NT2/D1 (cell line): ENCODE data around the gene SEC61A2.
"Not testable (repeated sequence)": the region's sequence is repeated elsewhere in the genome, so short reads cannot be mapped to it uniquely, and the experiment has no call there.

ENCODE experiments used
- DNase-seq: peaks from one replicate; pipeline ENCODE4 v3.0.0-alpha.2; 2011; ENCODE audit warnings: low read depth, low spot score
- H3K27me3 ChIP-seq: 2 replicates; pipeline ENCODE4 v1.6.0; 2011; ENCODE audit warnings: mild to moderate bottlenecking; ENCODE audit not compliant: insufficient read length, insufficient read depth
- H3K36me3 ChIP-seq: 2 replicates; pipeline ENCODE4 v1.6.1; 2011; ENCODE audit warnings: mild to moderate bottlenecking, low read length, mixed read lengths; ENCODE audit not compliant: insufficient read depth, insufficient read length
- H3K4me1 ChIP-seq: 2 replicates; pipeline ENCODE4 v1.5.1; 2011; ENCODE audit not compliant: insufficient read depth, insufficient read length
- H3K4me3 ChIP-seq: 2 replicates; pipeline ENCODE4 v1.5.1; 2011; ENCODE audit warnings: low read depth; ENCODE audit not compliant: insufficient read length
- H3K9ac ChIP-seq: 2 replicates; pipeline ENCODE4 v1.6.0; 2011; ENCODE audit warnings: low read depth; ENCODE audit not compliant: insufficient read length
- H3K9me3 ChIP-seq: 2 replicates; pipeline ENCODE4 v1.5.1; 2011; ENCODE audit warnings: mild to moderate bottlenecking, low read length; ENCODE audit not compliant: insufficient read depth
- SUZ12 ChIP-seq: IDR thresholded peaks from 2 replicates; pipeline ENCODE4 v1.6.1; 2011; ENCODE audit not compliant: insufficient read length, insufficient read depth; ENCODE audit errors: extremely low read depth
- YY1 ChIP-seq: IDR thresholded peaks from 2 replicates; pipeline ENCODE4 v1.6.1; 2011; ENCODE audit not compliant: insufficient read length, insufficient read depth
- ZNF274 ChIP-seq: IDR thresholded peaks from 2 replicates; pipeline ENCODE4 v1.6.1; 2011; ENCODE audit warnings: mild to moderate bottlenecking, low read depth, low read length

SEC61A2 gene

GRCh38 chr10:12129222-12130111 lies at the start of gene SEC61A2:
Gene SEC61A2 (plus strand): TSS chr10:12129677. CDS start chr10:12129788, 111 bp downstream.
- TF ChIP-seq SUZ12 (no peak), ZNF274 (no peak), YY1 (no peak)
- Histone ChIP-seq H3K4me3 (peak within 1 kb of the TSS; percentile 75), H3K4me1 (no peaks in the 10 kb centered on the region)

GRCh38 chr10:12081470-12081869 lies 48.0 kb upstream of the SEC61A2 start:
- H3K9ac ChIP-seq: no peak overlapping the region

More at GRCh38 chr10:12129222-12130111, at the start of gene SEC61A2:
- no peaks in the 10 kb centered on the region for H3K36me3 ChIP-seq
- no peaks in the 10 kb centered on the region for H3K27me3 ChIP-seq
- DNase-seq: peak; percentile 63
- H3K9me3 ChIP-seq: no peaks in the 10 kb centered on the region
- H3K9ac ChIP-seq: peak within 1 kb of the TSS; percentile 88

GRCh38 chr10:12081879-12082557 lies 47.5 kb upstream of the SEC61A2 start:
- Histone ChIP-seq H3K4me1 (no peaks in the 10 kb centered on the region), H3K27me3 (no peaks in the 10 kb centered on the region), H3K9me3 (no peaks in the 10 kb centered on the region), H3K4me3 (no peak overlapping the region), H3K36me3 (peaks cover 46% of the 10 kb centered on the region), H3K9ac (no peak overlapping the region)
- no peak for TF ChIP-seq ZNF274
- no peak for TF ChIP-seq SUZ12
- TF ChIP-seq YY1: no peak
- DNase-seq: no peak

More at GRCh38 chr10:12081470-12081869, 48.0 kb upstream of the SEC61A2 start:
- peaks cover 40% of the 10 kb centered on the region for H3K36me3 ChIP-seq
- H3K9me3 ChIP-seq: no peaks in the 10 kb centered on the region
- no peak overlapping the region for H3K4me3 ChIP-seq
- DNase-seq: no peak
- H3K4me1 ChIP-seq: no peaks in the 10 kb centered on the region
- no peak for TF ChIP-seq ZNF274
- TF ChIP-seq SUZ12: no peak
- no peak for TF ChIP-seq YY1
- H3K27me3 ChIP-seq: no peaks in the 10 kb centered on the region

- TF ChIP-seq SUZ12 (no peak), ZNF274 (no peak), YY1 (no peak)
- Histone ChIP-seq H3K4me1 (no peaks in the 10 kb centered on the region), H3K4me3 (no peak overlapping the region), H3K9ac (no peak overlapping the region), H3K9me3 (no peaks in the 10 kb centered on the region), H3K36me3 (peaks cover 72% of the 10 kb centered on the region), H3K27me3 (no peaks in the 10 kb centered on the region)
- no peak for DNase-seq
Observed at GRCh38 chr10:12088919-12089318, 40.6 kb upstream of the SEC61A2 start.

GRCh38 chr10:12091421-12091820 lies 38.1 kb upstream of the SEC61A2 start:
- Histone ChIP-seq H3K4me3 (no peak overlapping the region), H3K36me3 (peaks cover 67% of the 10 kb centered on the region), H3K4me1 (no peaks in the 10 kb centered on the region), H3K27me3 (no peaks in the 10 kb centered on the region), H3K9me3 (no peaks in the 10 kb centered on the region), H3K9ac (no peak overlapping the region)
- no peak for TF ChIP-seq ZNF274
- no peak for TF ChIP-seq SUZ12
- TF ChIP-seq YY1: no peak
- no peak for DNase-seq

GRCh38 chr10:12097361-12097760 lies 32.1 kb upstream of the SEC61A2 start:
- DNase-seq, H3K9me3 ChIP-seq, H3K27me3 ChIP-seq, H3K4me1 ChIP-seq, H3K9ac ChIP-seq, H3K4me3 ChIP-seq: not testable (repeated sequence)
- H3K36me3 ChIP-seq: peaks cover 62% of the 10 kb centered on the region

GRCh38 chr10:12097791-12098190 lies 31.7 kb upstream of the SEC61A2 start:
- DNase-seq: no peak

More at GRCh38 chr10:12097791-12098190, 31.7 kb upstream of the SEC61A2 start:
- peaks cover 61% of the 10 kb centered on the region for H3K36me3 ChIP-seq
- no peak overlapping the region for H3K9ac ChIP-seq
- H3K9me3 ChIP-seq: no peaks in the 10 kb centered on the region
- no peak for TF ChIP-seq SUZ12
- TF ChIP-seq ZNF274: no peak
- TF ChIP-seq YY1: no peak
- no peaks in the 10 kb centered on the region for H3K27me3 ChIP-seq
- no peak overlapping the region for H3K4me3 ChIP-seq
- no peaks in the 10 kb centered on the region for H3K4me1 ChIP-seq
